Stimulated activated CD4-positive, alpha-beta T cell treated with anti-CD3 and anti-CD28 coated beads, Interleukin-4, amount 100 ng/mL, for 48 hours (primary cell): Measurements from ENCODE around the gene COX7B2.

Experiments
- DNase-seq, 2 donors: peaks; one replicate each; pipeline ENCODE4 v3.0.0-alpha.2; 2020; ENCODE audit warnings: low read depth in 2 of 2

COX7B2 gene

GRCh38 chr4:46909078-46909477 is at the start of gene COX7B2:
TSS of gene COX7B2 (minus strand) at chr4:46909245. CDS start at chr4:46735192, 174,053 bp downstream.
- no peak for DNase-seq

GRCh38 chr4:46956451-46956850 is 47.4 kb upstream of the COX7B2 start:
- no peak for DNase-seq

GRCh38 chr4:46955601-46956000 is 46.6 kb upstream of the COX7B2 start:
- no peak for DNase-seq

- no peak for DNase-seq
Observed at GRCh38 chr4:46954643-46955042, 45.6 kb upstream of the COX7B2 start.

GRCh38 chr4:46953564-46953963 is 44.5 kb upstream of the COX7B2 start:
- DNase-seq: no peak

GRCh38 chr4:46952451-46952850 is 43.4 kb upstream of the COX7B2 start:
- no peak for DNase-seq

GRCh38 chr4:46950826-46951225 is 41.8 kb upstream of the COX7B2 start:
- no peak for DNase-seq

- DNase-seq: no peak
Observed at GRCh38 chr4:46949822-46950221, 40.8 kb upstream of the COX7B2 start.

- no peak for DNase-seq
Observed at GRCh38 chr4:46947541-46947940, 38.5 kb upstream of the COX7B2 start.

- DNase-seq: no peak
Observed at GRCh38 chr4:46946919-46947536, 38.0 kb upstream of the COX7B2 start.

GRCh38 chr4:46945062-46945461 is 36.0 kb upstream of the COX7B2 start:
- no peak for DNase-seq

GRCh38 chr4:46944345-46944744 is 35.3 kb upstream of the COX7B2 start:
- DNase-seq: no peak

- no peak for DNase-seq
Observed at GRCh38 chr4:46937493-46937892, 28.4 kb upstream of the COX7B2 start.

- DNase-seq: no peak
Observed at GRCh38 chr4:46934726-46935125, 25.7 kb upstream of the COX7B2 start.

- DNase-seq: no peak
Observed at GRCh38 chr4:46933686-46934085, 24.6 kb upstream of the COX7B2 start.

GRCh38 chr4:46931981-46932380 is 22.9 kb upstream of the COX7B2 start:
- no peak for DNase-seq

GRCh38 chr4:46930891-46931290 is 21.8 kb upstream of the COX7B2 start:
- DNase-seq: no peak

- DNase-seq: no peak
Observed at GRCh38 chr4:46927201-46927600, 18.2 kb upstream of the COX7B2 start.

- no peak for DNase-seq
Observed at GRCh38 chr4:46924789-46925529, 15.9 kb upstream of the COX7B2 start.

- no peak for DNase-seq
Observed at GRCh38 chr4:46922205-46922604, 13.2 kb upstream of the COX7B2 start.

- DNase-seq: no peak
Observed at GRCh38 chr4:46908148-46908547, 897 bp downstream of the COX7B2 start.

- DNase-seq: no peak
Observed at GRCh38 chr4:46900082-46900481, 9.0 kb downstream of the COX7B2 start.

- DNase-seq: no peak
Observed at GRCh38 chr4:46894826-46895225, 14.2 kb downstream of the COX7B2 start.

- no peak for DNase-seq
Observed at GRCh38 chr4:46890056-46890455, 19.0 kb downstream of the COX7B2 start.
